GM11168 (cell line): Measurements from ENCODE around the gene VSIR.

Experiments used
- in situ Hi-C: fragments of 300-500 bp; cut with MboI; formaldehyde crosslinking; loops from one replicate; pipeline ENCODE4 v1.12.0; 2022; ENCODE audit warnings: low sequenced_read_pairs; ENCODE audit not compliant: unreplicated experiment

VSIR gene

GRCh38 chr10:71750124-71750841 is 23.0 kb downstream of the VSIR start:
- in situ Hi-C loops, result no loop called here

DNA sequence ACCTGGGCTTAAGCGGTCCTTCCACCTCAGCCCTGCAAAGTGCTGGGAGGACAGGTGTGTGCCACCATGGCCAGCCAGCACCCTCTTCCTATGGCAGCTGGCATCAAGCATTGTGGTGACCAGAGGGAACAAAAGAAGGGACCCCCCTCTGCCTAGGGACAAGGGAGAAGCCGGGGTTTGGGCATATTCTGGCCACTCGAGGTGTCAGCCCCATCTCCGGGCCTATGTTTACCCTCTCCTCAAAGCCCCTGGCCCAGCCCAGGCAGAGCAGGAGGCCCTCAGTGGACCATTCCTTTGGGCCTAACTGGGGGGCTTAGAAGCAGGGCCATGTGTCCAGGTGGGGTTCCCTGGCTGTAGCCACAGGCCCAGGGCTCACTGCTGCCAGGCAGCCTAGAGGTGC is 23.9 kb downstream of the VSIR start:
- in situ Hi-C loops, result no loop called here

- in situ Hi-C loops, result no loop called here
Measured at GRCh38 chr10:71748671-71749191, 24.6 kb downstream of the VSIR start.

DNA sequence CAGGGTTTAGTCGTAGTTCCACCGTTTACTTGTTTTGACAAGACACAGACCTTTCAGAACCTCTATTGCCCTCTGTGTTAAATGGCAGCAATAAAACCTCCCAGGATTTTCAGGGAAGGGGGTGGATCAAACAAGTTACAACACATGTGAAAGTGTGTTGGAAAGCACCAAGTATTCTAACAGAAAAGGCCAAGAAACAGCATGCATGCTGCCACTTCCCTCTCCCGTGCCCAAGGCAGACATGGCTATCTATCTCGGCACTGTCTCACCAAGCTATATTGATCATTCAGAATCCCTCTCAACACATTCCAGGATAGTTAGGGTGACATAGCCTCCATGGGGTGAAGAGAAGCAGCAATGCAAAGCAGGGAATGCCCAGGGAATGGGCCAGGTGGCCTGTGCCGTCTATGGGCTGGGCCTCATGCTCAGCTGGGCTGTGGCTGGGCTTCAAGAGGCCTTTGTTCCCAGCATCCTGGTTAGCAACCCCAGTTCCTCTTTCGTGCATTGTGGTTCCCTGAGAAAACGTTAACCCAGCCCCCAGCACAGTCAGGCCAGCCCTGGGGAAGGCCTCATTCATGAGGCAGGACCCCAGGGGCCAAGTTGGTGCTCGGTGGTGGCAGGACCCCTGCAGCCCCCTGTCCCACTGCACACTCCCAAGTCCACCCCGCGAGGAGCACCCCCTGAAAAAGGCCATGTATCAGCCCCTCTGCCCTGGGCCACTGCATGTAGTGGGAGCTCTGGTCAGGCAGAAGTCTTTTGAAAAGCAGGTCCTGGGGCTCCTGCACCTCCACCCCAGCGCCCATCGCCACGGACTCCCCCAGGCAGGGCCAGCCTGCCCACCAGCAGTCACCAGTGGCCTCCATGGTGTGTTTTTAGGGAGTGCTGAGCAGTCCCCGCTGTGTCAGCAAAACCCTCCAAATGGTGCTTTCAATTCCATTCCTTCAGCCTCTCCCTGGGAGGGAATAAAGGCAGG is 25.5 kb downstream of the VSIR start:
- in situ Hi-C loops, result no loop called here

DNA sequence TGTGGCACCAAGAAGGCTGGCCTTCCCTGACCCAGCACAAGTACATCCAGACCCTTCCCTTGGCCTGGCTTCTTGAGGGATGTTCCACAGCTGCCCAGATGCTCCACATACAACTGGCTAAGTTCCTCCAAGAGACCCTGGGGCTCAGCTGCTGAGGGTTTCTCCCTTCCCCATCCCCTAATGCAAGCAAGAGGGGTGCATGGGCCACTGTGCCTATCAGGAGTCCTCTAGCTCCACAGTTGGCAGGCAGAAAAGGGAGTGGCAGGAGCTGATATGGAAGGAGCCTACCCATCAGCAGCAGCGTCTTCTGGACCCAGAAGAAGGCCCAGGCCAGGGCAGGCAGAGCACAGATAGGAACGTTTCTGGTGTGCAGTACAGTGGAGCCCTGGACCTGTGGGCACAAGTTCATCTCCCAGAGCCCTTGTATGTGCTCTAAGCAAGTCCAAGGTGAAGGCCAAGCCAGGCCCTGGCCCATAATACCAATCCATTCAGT is 26.2 kb downstream of the VSIR start:
- in situ Hi-C loops, result no loop called here

- in situ Hi-C loops, result no loop called here
Measured at GRCh38 chr10:71746344-71747037, 26.8 kb downstream of the VSIR start.

- in situ Hi-C loops, result no loop called here
Measured at GRCh38 chr10:71745664-71746250, 27.6 kb downstream of the VSIR start.

GRCh38 chr10:71744897-71745663 is 28.2 kb downstream of the VSIR start:
- in situ Hi-C loops, result no loop called here

GRCh38 chr10:71743866-71744265 is 29.5 kb downstream of the VSIR start:
- in situ Hi-C loops, result no loop called here

DNA sequence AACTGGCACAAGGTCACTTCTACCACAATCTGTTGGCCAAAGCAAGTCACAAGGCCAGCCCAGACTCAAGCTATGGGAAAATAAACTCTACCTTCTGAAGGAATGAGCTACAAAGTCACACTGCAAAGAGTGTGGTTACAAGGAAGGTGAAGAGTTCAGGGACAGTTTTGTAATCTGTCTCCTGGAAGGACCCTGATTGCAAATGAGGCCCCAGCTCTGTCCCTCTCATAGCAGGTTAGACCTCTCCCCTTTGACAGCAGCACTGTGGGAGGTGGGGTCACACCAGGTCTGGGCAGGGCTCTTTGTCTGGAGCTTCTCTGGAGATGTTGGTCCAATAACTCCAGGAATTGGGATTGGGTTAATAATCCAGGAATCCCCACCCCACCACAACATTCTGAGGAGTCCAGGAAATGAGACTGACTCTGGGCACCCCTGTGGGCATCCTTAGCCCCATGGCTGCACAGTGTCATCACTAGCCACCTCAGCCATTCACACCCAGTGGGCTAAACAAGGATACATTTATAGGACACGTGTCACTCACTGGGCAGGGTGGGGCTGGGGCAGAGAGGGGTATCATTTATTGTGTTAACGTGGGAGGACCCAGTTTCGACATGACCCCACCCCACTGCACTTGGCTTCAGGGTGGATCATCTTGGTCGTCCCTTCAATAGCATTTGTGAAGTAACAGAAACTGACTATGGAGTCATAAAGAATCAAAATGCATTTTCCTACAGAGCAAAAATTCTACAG is 30.1 kb downstream of the VSIR start:
- in situ Hi-C loops, result no loop called here

DNA sequence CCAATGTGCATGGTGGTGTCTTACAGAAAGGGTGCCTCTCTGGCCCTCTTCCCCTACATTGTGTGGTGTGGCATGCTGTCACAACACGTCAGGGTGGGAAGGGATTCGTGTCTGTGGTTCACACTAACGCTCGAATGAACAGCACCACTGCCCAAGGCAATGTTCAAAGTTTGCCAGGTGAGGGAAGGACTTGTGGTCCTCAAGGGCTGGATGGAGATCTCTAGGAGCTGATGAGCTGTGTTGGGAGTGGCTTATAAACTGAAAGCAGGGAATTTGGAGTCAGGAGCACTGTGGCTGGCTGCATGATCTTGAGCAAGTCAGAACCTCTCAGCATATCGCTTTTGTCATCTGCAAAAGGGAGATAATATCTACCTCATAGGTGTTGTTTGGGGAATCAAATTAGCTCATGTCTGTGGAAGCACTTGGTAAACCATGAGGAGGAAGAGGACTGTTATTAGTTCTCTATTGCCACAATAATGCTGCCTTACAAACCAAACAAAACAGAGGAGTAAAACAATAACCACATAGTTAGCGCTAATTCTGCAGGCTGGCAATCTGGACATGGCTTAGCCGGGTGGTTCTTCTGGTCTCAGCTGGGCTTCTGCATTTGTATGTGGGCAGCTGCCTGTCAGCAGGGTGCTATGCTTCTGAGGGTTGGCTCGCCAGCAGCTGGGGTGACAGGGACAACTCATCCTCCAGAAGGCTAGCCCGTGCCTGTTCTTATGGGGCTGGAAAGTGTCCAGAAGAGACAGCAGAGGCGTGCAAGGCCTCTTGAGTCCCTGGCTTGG is 30.8 kb downstream of the VSIR start:
- in situ Hi-C loops, result no loop called here

GRCh38 chr10:71741671-71742070 is 31.6 kb downstream of the VSIR start:
- in situ Hi-C loops, result no loop called here

GRCh38 chr10:71741029-71741428 is 32.3 kb downstream of the VSIR start:
- in situ Hi-C loops, result no loop called here

GRCh38 chr10:71740069-71740653 is 33.2 kb downstream of the VSIR start:
- in situ Hi-C loops, result no loop called here

- in situ Hi-C loops, result no loop called here
Measured at GRCh38 chr10:71739358-71739900, 33.9 kb downstream of the VSIR start.

- in situ Hi-C loops, result no loop called here
Measured at GRCh38 chr10:71737834-71738197, 35.5 kb downstream of the VSIR start.
